Liver (tissue), 9 donors: ENCODE data around the gene SCN4A. TPM values are rescaled to one million over a fixed set of nuclear protein-coding genes. Genes with fewer than 3 reads are reported as not detected.

ENCODE experiments used
- DNase-seq: peaks from one replicate; pipeline ENCODE4 v3.0.0-alpha.2; 2017; ENCODE audit warnings: low spot score
- H3K27ac ChIP-seq, 2 donors: one replicate each; pipeline ENCODE4 v1.7.0; 2013; ENCODE audit warnings: inconsistent platforms in 2 of 2, low read length in 2 of 2, control low read depth in 1 of 2, low read depth in 1 of 2, mild to moderate bottlenecking in 1 of 2
- H3K27me3 ChIP-seq, 4 donors: one replicate each; pipeline versions ENCODE4 v1.6.1 to v1.7.0; 2013; ENCODE audit warnings: low read length in 3 of 4, inconsistent platforms in 1 of 4, mild to moderate bottlenecking in 1 of 4, moderate library complexity in 1 of 4; ENCODE audit not compliant: control insufficient read depth in 4 of 4, insufficient read depth in 4 of 4
- H3K36me3 ChIP-seq, 4 donors: one replicate each; pipeline versions ENCODE4 v1.6.1 to v1.7.0; 2013; ENCODE audit warnings: low read length in 3 of 4, mild to moderate bottlenecking in 3 of 4, low read depth in 1 of 4, moderate library complexity in 1 of 4; ENCODE audit not compliant: control insufficient read depth in 4 of 4, insufficient read depth in 3 of 4
- H3K4me1 ChIP-seq, 4 donors: one replicate each; pipeline versions ENCODE4 v1.6.1 to v1.7.0; 2013; ENCODE audit warnings: low read length in 3 of 4, mild to moderate bottlenecking in 3 of 4, moderate library complexity in 1 of 4; ENCODE audit not compliant: control insufficient read depth in 4 of 4, insufficient read depth in 4 of 4
- H3K4me3 ChIP-seq, 3 donors: one replicate each; pipeline versions ENCODE4 v1.6.1 to v1.7.0; 2013; ENCODE audit warnings: low read length in 3 of 3, control low read depth in 1 of 3, low read depth in 1 of 3, mild to moderate bottlenecking in 1 of 3
- H3K9ac ChIP-seq, 2 donors: one replicate each; pipeline ENCODE4 v1.7.0; 2013; ENCODE audit warnings: low read length in 2 of 2, mild to moderate bottlenecking in 2 of 2, moderate library complexity in 2 of 2, control low read depth in 1 of 2, low read depth in 1 of 2
- H3K9me3 ChIP-seq, 4 donors: one replicate each; pipeline versions ENCODE4 v1.6.1 to v1.7.0; 2013; ENCODE audit warnings: low read length in 3 of 4; ENCODE audit not compliant: control insufficient read depth in 4 of 4
- EGR1 ChIP-seq, 2 donors: IDR thresholded peaks; 2 replicates each; pipeline ENCODE4 v1.6.1; 2016 to 2018; ENCODE audit warnings: antibody characterized with exemption in 2 of 2, low read depth in 2 of 2
- FOXA1 ChIP-seq: IDR thresholded peaks from 2 replicates; pipeline ENCODE4 v1.6.1; 2016; ENCODE audit warnings: antibody characterized with exemption
- FOXA2 ChIP-seq: IDR thresholded peaks from 2 replicates; pipeline ENCODE4 v1.6.1; 2016; ENCODE audit warnings: antibody characterized with exemption
- GABPA ChIP-seq, 2 donors: IDR thresholded peaks in 1 of 2; conservative IDR thresholded peaks in 1 of 2; 2 replicates each; pipeline ENCODE4 v1.6.1; 2016; ENCODE audit warnings: antibody characterized with exemption in 2 of 2, mild to moderate bottlenecking in 1 of 2, moderate library complexity in 1 of 2
- HNF4A ChIP-seq, 2 donors: conservative IDR thresholded peaks; 2 replicates each; pipeline ENCODE4 v1.6.1; 2016; ENCODE audit warnings: antibody characterized with exemption in 2 of 2, mild to moderate bottlenecking in 2 of 2
- HNF4G ChIP-seq: IDR thresholded peaks from 2 replicates; pipeline ENCODE4 v1.6.1; 2016; ENCODE audit warnings: antibody characterized with exemption
- JUND ChIP-seq, 2 donors: IDR thresholded peaks; 2 replicates each; pipeline ENCODE4 v1.6.1; 2016; ENCODE audit warnings: antibody characterized with exemption in 2 of 2
- MAX ChIP-seq: IDR thresholded peaks from 2 replicates; pipeline ENCODE4 v1.6.1; 2016; ENCODE audit warnings: antibody characterized with exemption
- NR2F2 ChIP-seq: IDR thresholded peaks from 2 replicates; pipeline ENCODE4 v1.6.1; 2016; ENCODE audit warnings: antibody characterized with exemption
- RAD21 ChIP-seq, 2 donors: IDR thresholded peaks; 2 replicates each; pipeline ENCODE4 v1.6.1; 2016; ENCODE audit warnings: antibody characterized with exemption in 2 of 2, mild to moderate bottlenecking in 2 of 2
- REST ChIP-seq: IDR thresholded peaks from 2 replicates; pipeline ENCODE4 v1.6.1; 2016; ENCODE audit warnings: antibody characterized with exemption, mild to moderate bottlenecking
- RXRA ChIP-seq, 2 donors: IDR thresholded peaks; 2 replicates each; pipeline ENCODE4 v1.6.1; 2017 to 2018; ENCODE audit warnings: antibody characterized with exemption in 2 of 2, mild to moderate bottlenecking in 1 of 2
- SP1 ChIP-seq: IDR thresholded peaks from 2 replicates; pipeline ENCODE4 v1.6.1; 2018; ENCODE audit warnings: antibody characterized with exemption, mild to moderate bottlenecking
- TAF1 ChIP-seq: conservative IDR thresholded peaks from 2 replicates; pipeline ENCODE4 v1.6.1; 2016; ENCODE audit warnings: antibody characterized with exemption, mild to moderate bottlenecking
- YY1 ChIP-seq: IDR thresholded peaks from 2 replicates; pipeline ENCODE4 v1.6.1; 2016; ENCODE audit warnings: antibody characterized with exemption, mild to moderate bottlenecking
- ZBTB33 ChIP-seq: IDR thresholded peaks from 2 replicates; pipeline ENCODE4 v1.6.1; 2016; ENCODE audit warnings: antibody characterized with exemption
- WGBS: extraction: QIAGEN DNeasy Blood & Tissue Kit; methylation state at CpG from one replicate; pipeline ENCODE4 v1.1.7; 2013; 5-methylcytosine and 5-hydroxymethylcytosine counted together
- polyA plus RNA-seq, 2 donors: library from polyadenylated mRNA; stranded (reverse) in 1 of 2; unstranded in 1 of 2; fragments of 200-250 nt in 1 of 2; fragments of >200 nt in 1 of 2; fragmentation: Nextera tagmentation in 1 of 2; extraction: Ambion mirVana in 1 of 2; gene quantifications; one replicate each; pipeline versions ENCODE4 v1.2.1 to v1.2.3, GENCODE V29; 2013 to 2015
- total RNA-seq, 2 donors: library from RNA; depleted of rRNA; stranded (reverse); fragments of >200 nt; gene quantifications; one replicate each; pipeline ENCODE4 v1.2.3, GENCODE V29; 2014
- donor health status: healthy.
- donor health status: healthy.
- donor health status: healthy.
- donor health status: healthy.
- donor health status: healthy.

The SCN4A gene
- total and polyA plus RNA-seq, 4 donors = 0.04 to 1.3 (median 0.43) TPM

GRCh38 chr17:63941751-63942150 lies 31.0 kb downstream of the SCN4A start:
- Histone ChIP-seq H3K4me1 (peaks cover 0 to 4% (median 0%) of the 10 kb centered on the region in 4 donors), H3K9ac (no peak overlapping the region), H3K27me3 (no peaks in the 10 kb centered on the region), H3K4me3 (no peak overlapping the region), H3K36me3 (no peaks in the 10 kb centered on the region), H3K27ac (no peak overlapping the region), H3K9me3 (no peaks in the 10 kb centered on the region)
- 94% methylated on average over 23 of the region's 23 CpGs for WGBS
- DNase-seq = no peak
- TF ChIP-seq TAF1 (no peak), GABPA (IDR thresholded peaks at IDR 0.05 in 1 of 2, conservative IDR thresholded peaks at IDR 0.05 in 1 of 2) (no peak), RAD21 (IDR thresholded peaks at IDR 0.05) (no peak), JUND (IDR thresholded peaks at IDR 0.05) (no peak), FOXA2 (no peak), RXRA (IDR thresholded peaks at IDR 0.05) (no peak), MAX (no peak), NR2F2 (no peak)

- DNase-seq = no peak
- Histone ChIP-seq H3K27ac (no peak overlapping the region), H3K9me3 (no peaks in the 10 kb centered on the region), H3K4me3 (no peak overlapping the region), H3K4me1 (no peaks in the 10 kb centered on the region), H3K36me3 (no peaks in the 10 kb centered on the region), H3K9ac (no peak overlapping the region), H3K27me3 (no peaks in the 10 kb centered on the region)
- TF ChIP-seq EGR1 (IDR thresholded peaks at IDR 0.05; ENCODE audit: low read depth in 2 of 2) (no peak), HNF4G (no peak), HNF4A (conservative IDR thresholded peaks at IDR 0.05) (no peak), RXRA (IDR thresholded peaks at IDR 0.05) (no peak), SP1 (no peak), TAF1 (no peak), FOXA1 (no peak)
- WGBS = 93% methylated on average over 12 of the region's 12 CpGs
Measured at GRCh38 chr17:63941162-63941561, 31.6 kb downstream of the SCN4A start.

GRCh38 chr17:63940584-63940983 lies 32.1 kb downstream of the SCN4A start:
- H3K9me3 ChIP-seq = no peaks in the 10 kb centered on the region
- H3K27ac ChIP-seq = no peak overlapping the region
- no peaks in the 10 kb centered on the region for H3K36me3 ChIP-seq
- 96% methylated on average over 14 of the region's 14 CpGs for WGBS
- no peak overlapping the region for H3K9ac ChIP-seq
- DNase-seq = no peak
- no peaks in the 10 kb centered on the region for H3K4me1 ChIP-seq
- H3K27me3 ChIP-seq = no peaks in the 10 kb centered on the region
- H3K4me3 ChIP-seq = no peak overlapping the region
- TF ChIP-seq HNF4A (conservative IDR thresholded peaks at IDR 0.05) (no peak), REST (no peak), HNF4G (no peak), YY1 (no peak), ZBTB33 (no peak), TAF1 (no peak)
